HL-60 (cell line): ENCODE data around the gene NEFH.

Source experiments
- DNase-seq, 2 experiments: peaks; one replicate each; pipeline ENCODE4 v3.0.0-alpha.2; 2010 to 2020; ENCODE audit warnings: low read depth in 1 of 2, low spot score in 1 of 2
- H3K27ac ChIP-seq: fragments of 250-450 bp; sonication (Bioruptor Pico); replicated peaks from 2 replicates; pipeline ENCODE4 v1.5.1; 2020; ENCODE audit warnings: mild to moderate bottlenecking, moderate library complexity
- H3K27me3 ChIP-seq: fragments of 250-450 bp; sonication (Bioruptor Pico); 2 replicates; pipeline ENCODE4 v1.5.1; 2021; ENCODE audit warnings: mild to moderate bottlenecking, moderate library complexity; ENCODE audit not compliant: insufficient read depth, poor library complexity, severe bottlenecking
- H3K4me3 ChIP-seq: replicated peaks from 2 replicates; pipeline ENCODE4 v1.5.1; 2011; ENCODE audit warnings: mild to moderate bottlenecking, control low read depth, low read length; ENCODE audit not compliant: insufficient read depth
- GABPA ChIP-seq: IDR thresholded peaks from 2 replicates; pipeline ENCODE4 v1.6.1; 2012; ENCODE audit warnings: low read depth
- POLR2AphosphoS5 ChIP-seq: IDR thresholded peaks from 2 replicates; pipeline ENCODE4 v1.6.1; 2012; ENCODE audit warnings: low read depth
- REST ChIP-seq: IDR thresholded peaks from 2 replicates; pipeline ENCODE4 v1.6.1; 2012; ENCODE audit warnings: low read depth; ENCODE audit not compliant: insufficient replicate concordance
- SPI1 ChIP-seq: IDR thresholded peaks from 2 replicates; pipeline ENCODE4 v1.6.1; 2012; ENCODE audit warnings: low read depth, mild to moderate bottlenecking, borderline replicate concordance
- TF ChIP-seq, protein P1 (sequence below): IDR thresholded peaks from one replicate; pipeline ENCODE4 v1.5.1; 2011; ENCODE audit warnings: low read length, control low read depth, inconsistent platforms; ENCODE audit not compliant: insufficient read depth

NEFH gene

GRCh38 chr22:29484642-29485041, 4.6 kb downstream of the NEFH start:
- TF ChIP-seq POLR2AphosphoS5 (no peak), REST (no peak)
- TF ChIP-seq, protein P1, sequence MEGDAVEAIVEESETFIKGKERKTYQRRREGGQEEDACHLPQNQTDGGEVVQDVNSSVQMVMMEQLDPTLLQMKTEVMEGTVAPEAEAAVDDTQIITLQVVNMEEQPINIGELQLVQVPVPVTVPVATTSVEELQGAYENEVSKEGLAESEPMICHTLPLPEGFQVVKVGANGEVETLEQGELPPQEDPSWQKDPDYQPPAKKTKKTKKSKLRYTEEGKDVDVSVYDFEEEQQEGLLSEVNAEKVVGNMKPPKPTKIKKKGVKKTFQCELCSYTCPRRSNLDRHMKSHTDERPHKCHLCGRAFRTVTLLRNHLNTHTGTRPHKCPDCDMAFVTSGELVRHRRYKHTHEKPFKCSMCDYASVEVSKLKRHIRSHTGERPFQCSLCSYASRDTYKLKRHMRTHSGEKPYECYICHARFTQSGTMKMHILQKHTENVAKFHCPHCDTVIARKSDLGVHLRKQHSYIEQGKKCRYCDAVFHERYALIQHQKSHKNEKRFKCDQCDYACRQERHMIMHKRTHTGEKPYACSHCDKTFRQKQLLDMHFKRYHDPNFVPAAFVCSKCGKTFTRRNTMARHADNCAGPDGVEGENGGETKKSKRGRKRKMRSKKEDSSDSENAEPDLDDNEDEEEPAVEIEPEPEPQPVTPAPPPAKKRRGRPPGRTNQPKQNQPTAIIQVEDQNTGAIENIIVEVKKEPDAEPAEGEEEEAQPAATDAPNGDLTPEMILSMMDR: no peak
- Histone ChIP-seq H3K27me3 (no peaks in the 10 kb centered on the region), H3K4me3 (no peak overlapping the region), H3K27ac (no peak overlapping the region)
- no peak for DNase-seq

GRCh38 chr22:29485448-29485847, 5.4 kb downstream of the NEFH start:
- DNase-seq: no peak
- Histone ChIP-seq H3K4me3 (no peak overlapping the region), H3K27me3 (no peaks in the 10 kb centered on the region), H3K27ac (no peak overlapping the region)
- TF ChIP-seq GABPA: no peak
- no peak for TF ChIP-seq REST
- no peak for TF ChIP-seq SPI1
- no peak for TF ChIP-seq POLR2AphosphoS5
- TF ChIP-seq, protein P1: no peak

DNA sequence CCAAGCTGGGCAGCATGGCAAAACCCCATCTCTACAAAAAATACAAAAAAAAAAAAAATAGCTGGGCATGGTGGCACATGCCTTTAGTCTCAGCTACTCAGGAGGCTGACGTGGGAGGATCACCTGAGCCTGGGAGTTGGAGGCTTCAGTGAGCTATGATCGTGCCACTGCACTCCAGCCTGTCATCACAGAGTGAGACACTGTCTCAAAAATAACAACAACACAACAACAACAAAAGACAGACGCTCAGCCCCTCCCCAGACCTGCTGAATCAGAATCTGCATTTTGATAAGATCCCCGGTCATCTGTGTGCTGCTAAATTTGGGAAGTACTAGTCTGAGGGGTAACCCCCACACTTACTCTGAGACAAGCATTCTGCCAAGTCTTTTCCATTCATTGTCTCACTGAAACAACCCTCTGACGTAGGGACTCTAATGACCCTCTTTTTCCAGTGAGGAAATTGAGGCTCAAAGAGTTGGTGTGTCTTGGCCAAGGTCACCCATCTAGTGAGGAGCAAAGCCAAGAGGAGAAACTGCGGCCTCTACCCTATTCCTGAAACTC, 7.5 kb downstream of the NEFH start:
- no peak overlapping the region for H3K4me3 ChIP-seq
- no peak for DNase-seq

More for the DNA sequence above, 7.5 kb downstream of the NEFH start:
- Histone ChIP-seq H3K27me3 (no peaks in the 10 kb centered on the region), H3K27ac (no peak overlapping the region)
- TF ChIP-seq POLR2AphosphoS5 (no peak), SPI1 (no peak), REST (no peak)
